K562 (cell line): Measurements from ENCODE around the gene HEMK1. TPM values are rescaled to one million over a fixed set of nuclear protein-coding genes. Genes with fewer than 3 reads are reported as not detected.

ENCODE experiments used
- ATAC-seq: fragments of 200-7000 bp; cut with Tn5 transposase; 3 replicates; pipeline ENCODE4 v1.9.1; 2020; ENCODE audit warnings: moderate library complexity
- BruUV-seq: library from RNA; stranded (reverse); fragments of 400-500 nt; replicated peaks from 2 replicates; lab custom pipeline; 2021; lab: Mats Ljungman, UMichigan
- CTCF ChIA-PET: fragments of 300-600 bp; formaldehyde crosslinking; extraction: SDS; loops from one replicate; lab custom pipeline; 2021; ENCODE audit warnings: low intra/inter-chr PET ratio; lab: Yijun Ruan, JAX
- POLR2A ChIA-PET: fragments of 300-600, 350-650 bp; sonication (Branson Sonifier 250); formaldehyde crosslinking; extraction: SDS; loops from one replicate; lab custom pipeline; 2021; ENCODE audit warnings: antibody characterized with exemption, inconsistent platforms; lab: Yijun Ruan, JAX
- DNase-seq, 4 experiments: peaks; one replicate each; pipeline versions ENCODE4 v3.0.0 to v3.0.0-alpha.2; 2011 to 2018; ENCODE audit warnings: low spot score in 3 of 4, mixed read lengths in 3 of 4; ENCODE audit errors: extremely low read depth in 1 of 4
- FAIRE-seq: peaks from 2 replicates; lab custom pipeline; 2011; peaks lifted over from hg19 to GRCh38; lab: Jason Lieb, UNC
- H2AFZ ChIP-seq: 2 replicates; pipeline ENCODE4 v1.6.0; 2011; ENCODE audit warnings: low read depth, low read length, control low read depth, inconsistent platforms
- H3K27ac ChIP-seq: fragments of 200-600 bp; 3 replicates; pipeline ENCODE4 v1.8.0; 2011; ENCODE audit warnings: low read depth, mild to moderate bottlenecking, control low read depth, inconsistent platforms, low read length, moderate library complexity, mixed read lengths; ENCODE audit errors: extremely low read depth
- H3K27me3 ChIP-seq, 2 experiments: fragments of 300-600 bp in 1 of 2; 2 replicates in 1 of 2; 3 replicates in 1 of 2; pipeline versions ENCODE4 v1.6.0 to v1.8.0; 2011; ENCODE audit warnings: inconsistent platforms in 2 of 2, low read length in 2 of 2, mild to moderate bottlenecking in 1 of 2, mixed read lengths in 1 of 2, moderate library complexity in 1 of 2; ENCODE audit not compliant: control insufficient read depth in 2 of 2, insufficient read depth in 2 of 2
- H3K36me3 ChIP-seq: fragments of 300-600 bp; 3 replicates; pipeline ENCODE4 v1.8.0; 2011; ENCODE audit warnings: mild to moderate bottlenecking, low read length, inconsistent platforms; ENCODE audit not compliant: control insufficient read depth, insufficient read depth
- H3K4me1 ChIP-seq, 2 experiments: fragments of 200-600 bp in 1 of 2; replicated peaks in 1 of 2; 2 replicates in 1 of 2; 3 replicates in 1 of 2; pipeline versions ENCODE4 v1.5.1 to v1.8.0; 2011; ENCODE audit warnings: inconsistent platforms in 2 of 2, low read length in 2 of 2, mild to moderate bottlenecking in 1 of 2, mixed read lengths in 1 of 2, moderate library complexity in 1 of 2; ENCODE audit not compliant: control insufficient read depth in 2 of 2, insufficient read depth in 2 of 2
- H3K4me2 ChIP-seq: 2 replicates; pipeline ENCODE4 v1.6.1; 2011; ENCODE audit warnings: low read length, control low read depth, inconsistent platforms, mixed read lengths; ENCODE audit not compliant: insufficient read depth
- H3K4me3 ChIP-seq: fragments of 200-600 bp; sonication (generic), shearing (Covaris generic); 2 replicates; pipeline ENCODE4 v1.5.1; 2016; ENCODE audit warnings: control low read depth, inconsistent platforms
- H3K79me2 ChIP-seq: fragments of 200-600 bp; 3 replicates; pipeline ENCODE4 v1.8.0; 2011; ENCODE audit warnings: low read length, inconsistent platforms; ENCODE audit not compliant: control insufficient read depth, insufficient read depth
- H3K9ac ChIP-seq, 2 experiments: 2 replicates each; pipeline versions ENCODE4 v1.6.0 to v1.6.1; 2011; ENCODE audit warnings: low read depth in 2 of 2, low read length in 2 of 2, control low read depth in 1 of 2, inconsistent platforms in 1 of 2, mild to moderate bottlenecking in 1 of 2, mixed read lengths in 1 of 2; ENCODE audit not compliant: insufficient read depth in 1 of 2
- H3K9me1 ChIP-seq: one replicate; pipeline ENCODE4 v1.6.0; 2011; ENCODE audit warnings: inconsistent platforms, mild to moderate bottlenecking, low read length, moderate library complexity; ENCODE audit not compliant: control insufficient read depth, insufficient read depth
- H3K9me3 ChIP-seq: replicated peaks from 2 replicates; pipeline ENCODE4 v1.5.1; 2011; ENCODE audit warnings: low read depth, low read length, inconsistent platforms; ENCODE audit not compliant: control insufficient read depth, insufficient read depth
- H4K20me1 ChIP-seq: replicated peaks from 2 replicates; pipeline ENCODE4 v1.6.1; 2011; ENCODE audit warnings: low read length, inconsistent platforms, mixed read lengths; ENCODE audit not compliant: control insufficient read depth, insufficient read depth
- E2F3 ChIP-seq: fragments of 250-450 bp; sonication (Bioruptor Pico); IDR thresholded peaks from 2 replicates; pipeline ENCODE4 v1.4.0; 2020; ENCODE audit warnings: mild to moderate bottlenecking
- E2F5 ChIP-seq: sonication (generic); formaldehyde crosslinking; IDR thresholded peaks from 2 replicates; pipeline ENCODE4 v1.8.0; 2022; ENCODE audit warnings: mild to moderate bottlenecking, missing genetic modification reagents
- EHMT2 ChIP-seq: fragments of 450-650 bp; IDR thresholded peaks from 2 replicates; pipeline ENCODE4 v1.6.1; 2018; ENCODE audit warnings: antibody characterized with exemption
- HMGN3 ChIP-seq: IDR thresholded peaks from 2 replicates; pipeline ENCODE4 v1.6.1; 2011; ENCODE audit warnings: borderline replicate concordance, low read depth, mild to moderate bottlenecking, mixed read lengths, low read length; ENCODE audit not compliant: insufficient read length; ENCODE audit errors: extremely low read depth
- IFI16 ChIP-seq: fragments of 250-450 bp; sonication (Bioruptor Pico); IDR thresholded peaks from 2 replicates; pipeline ENCODE4 v2.1.2; 2022; ENCODE audit warnings: mild to moderate bottlenecking, inconsistent platforms
- JUN ChIP-seq, 2 experiments: sonication (generic) in 1 of 2; formaldehyde crosslinking in 1 of 2; IDR thresholded peaks; 2 replicates each; pipeline versions ENCODE4 v1.6.1 to v1.8.0; 2012 to 2022; ENCODE audit warnings: borderline replicate concordance in 2 of 2, mild to moderate bottlenecking in 2 of 2, improper control_type of control experiment in 1 of 2, low read depth in 1 of 2, low read length in 1 of 2, missing genetic modification reagents in 1 of 2
- MAX ChIP-seq: sonication (generic); formaldehyde crosslinking; IDR thresholded peaks from 2 replicates; pipeline ENCODE4 v1.9.0; 2022; ENCODE audit warnings: mild to moderate bottlenecking, missing genetic modification reagents
- MTA1 ChIP-seq: fragments of 450-650 bp; IDR thresholded peaks from 2 replicates; pipeline ENCODE4 v1.6.1; 2017; ENCODE audit warnings: borderline replicate concordance
- NR0B1 ChIP-seq: fragments of 450-650 bp; IDR thresholded peaks from one replicate; pipeline ENCODE4 v1.6.1; 2018; ENCODE audit warnings: mild to moderate bottlenecking, moderate library complexity; ENCODE audit not compliant: partially characterized antibody
- POLR2AphosphoS2 ChIP-seq: IDR thresholded peaks from 2 replicates; pipeline ENCODE4 v1.6.1; 2012; ENCODE audit warnings: low read length, improper control_type of control experiment
- PREB ChIP-seq: sonication (generic); formaldehyde crosslinking; IDR thresholded peaks from 2 replicates; pipeline ENCODE4 v1.8.1; 2023; ENCODE audit warnings: mild to moderate bottlenecking, missing genetic modification reagents
- SAP30 ChIP-seq: fragments of 200-600 bp; sonication (generic); IDR thresholded peaks from 2 replicates; pipeline ENCODE4 v1.6.1; 2012; ENCODE audit warnings: borderline replicate concordance, low read depth, mild to moderate bottlenecking, moderate library complexity, low read length, control low read depth, inconsistent platforms; ENCODE audit not compliant: insufficient read depth, poor library complexity, severe bottlenecking
- TRIM24 ChIP-seq, 2 experiments: fragments of 450-650 bp; IDR thresholded peaks; 2 replicates each; pipeline ENCODE4 v1.6.1; 2016
- ZBTB1 ChIP-seq: sonication (generic); formaldehyde crosslinking; IDR thresholded peaks from 2 replicates; pipeline ENCODE4 v1.8.1; 2023; ENCODE audit warnings: missing genetic modification reagents, low read depth, mild to moderate bottlenecking, borderline replicate concordance
- ZNF280A ChIP-seq: fragments of 450-650 bp; IDR thresholded peaks from 2 replicates; pipeline ENCODE4 v1.6.1; 2018; ENCODE audit warnings: mild to moderate bottlenecking, low read depth; ENCODE audit not compliant: partially characterized antibody
- ZNF764 ChIP-seq: fragments of 250-450 bp; sonication (Bioruptor Pico); IDR thresholded peaks from 2 replicates; pipeline ENCODE4 v1.4.0; 2020; ENCODE audit warnings: low read depth, mild to moderate bottlenecking, moderate library complexity
- ZNF766 ChIP-seq: fragments of 200-800 bp; sonication (Bioruptor generic); conservative IDR thresholded peaks from 2 replicates; pipeline ENCODE4 v1.6.1; 2016; ENCODE audit warnings: missing genetic modification characterization, missing compliant biosample characterization
- WGBS: fragments of 100-300 bp; shearing (Covaris generic); methylation state at CpG from one replicate; pipeline ENCODE4 v1.1.6; 2016; ENCODE audit warnings: low coverage, mixed read lengths; ENCODE audit not compliant: insufficient coverage; ENCODE audit errors: missing lambda C conversion rate; 5-methylcytosine and 5-hydroxymethylcytosine counted together
- in situ Hi-C: fragments of 300-500 bp; cut with MboI; formaldehyde crosslinking; loops from 4 replicates; pipeline ENCODE4 v1.15.0; 2018; ENCODE audit warnings: inconsistent platforms, mixed read lengths
- intact Hi-C: fragments of 100-400 bp; cut with micrococcal nuclease; formaldehyde crosslinking; loops from 2 replicates; pipeline ENCODE4 v1.14.2; 2022
- polyA plus RNA-seq, 8 experiments: library from polyadenylated mRNA; depleted of rRNA in 4 of 8; stranded (reverse) in 5 of 8; unstranded in 3 of 8; fragments of >200 nt; fragmentation: Nextera tagmentation in 2 of 8; fragmentation: Illumina TruSeq in 1 of 8; extraction: Ambion mirVana in 2 of 8; extraction: Trizol in 1 of 8; gene quantifications; 2 replicates each; pipeline versions ENCODE4 v1.2.1 to v1.2.3, GENCODE V29; 2011 to 2014; ENCODE audit warnings: inconsistent platforms in 1 of 8, missing spikeins in 1 of 8
- total RNA-seq, 7 experiments: library from RNA; depleted of rRNA in 6 of 7; stranded (reverse); fragments of >200 nt in 6 of 7; fragmentation: Illumina TruSeq in 2 of 7; extraction: Trizol in 2 of 7; gene quantifications; 2 replicates each; pipeline versions ENCODE4 v1.2.1 to v1.2.3, GENCODE V29; 2011 to 2021; ENCODE audit warnings: low replicate concordance in 1 of 7

Gene HEMK1
- total and polyA plus RNA-seq, 9 of the 15 experiments (the other 6 are each of a cell fraction or from before 2014, with no cell fraction given) = 2.0 to 16.8 (median 11.4) TPM

- peaks cover 47 to 49% of the 10 kb centered on the region in 2 experiments; a peak in 4 of 5 replicates for H3K4me1 ChIP-seq
- peaks cover 15% of the 10 kb centered on the region for H3K79me2 ChIP-seq
- CTCF ChIA-PET = interaction anchor here (0.6 to 5.6 kb wide), 2 partner anchors 35 to 43 kb away, joined by 3 to 56 read pairs; partner anchors contain the start of genes CISH and MAPKAPK3
- peaks cover 28% of the 10 kb centered on the region; the same call in 2 of the 3 replicates for H3K36me3 ChIP-seq
- no peaks in the 10 kb centered on the region for H4K20me1 ChIP-seq
- no TSS peak for BruUV-seq
- H3K4me3 ChIP-seq = no peak overlapping the region
- FAIRE-seq = no peak
- H3K27ac ChIP-seq = no peak overlapping the region
- no peaks in the 10 kb centered on the region for H3K9me1 ChIP-seq
- no peak for ATAC-seq
- H3K27me3 ChIP-seq = no peaks in the 10 kb centered on the region
- no peak for DNase-seq
- no peak overlapping the region for H3K9ac ChIP-seq
- H3K9me3 ChIP-seq = no peaks in the 10 kb centered on the region
- TF ChIP-seq PREB (CRISPR knock-in tag) = no peak
- no peak for TF ChIP-seq ZNF764
- TF ChIP-seq IFI16 (CRISPR knock-in tag) = no peak
- TF ChIP-seq E2F3 (CRISPR knock-in tag) = no peak
- TF ChIP-seq MAX (CRISPR knock-in tag) = no peak
- no peak for TF ChIP-seq MTA1
- no peak for TF ChIP-seq NR0B1
- TF ChIP-seq SAP30 = no peak
- TF ChIP-seq ZNF280A = no peak
- TF ChIP-seq JUN (IDR thresholded peaks at IDR 0.05; ENCODE audit: borderline replicate concordance, low read depth, low read length) = no peak
- no peak for TF ChIP-seq JUN (CRISPR knock-in tag; IDR thresholded peaks at IDR 0.05; ENCODE audit: borderline replicate concordance)
- TF ChIP-seq ZNF766 = no peak
- no peak for TF ChIP-seq TRIM24 (IDR thresholded peaks at IDR 0.05)
- no peak for TF ChIP-seq EHMT2
- no peak for TF ChIP-seq HMGN3
- TF ChIP-seq E2F5 (CRISPR knock-in tag) = no peak
- TF ChIP-seq POLR2AphosphoS2 = no peak
- TF ChIP-seq ZBTB1 (CRISPR knock-in tag) = no peak
- in situ Hi-C loops (loop anchor here (5.0 kb wide), 1 partner anchor 86 kb away; no protein-coding TSS in a partner anchor), intact Hi-C loops (no loop called here)
- no peak overlapping the region for H3K4me2 ChIP-seq
- WGBS = 75% methylated on average over 4 of the region's 4 CpGs
- H2AFZ ChIP-seq = no peak overlapping the region
- POLR2A ChIA-PET = interaction anchor here (0.7 to 1.6 kb wide), 3 partner anchors 9 to 31 kb away, joined by 3 to 7 read pairs (median 4); no protein-coding TSS in a partner anchor
Measured at GRCh38 chr3:50571486-50571885, 2.2 kb downstream of the HEMK1 start.
